ENCODE data around the gene PHTF2. TPM values are rescaled to one million over a fixed set of nuclear protein-coding genes. Genes with fewer than 3 reads are reported as not detected.

PHTF2 gene
- total and polyA plus RNA-seq, 2 of the 4 experiments (the other 2 are of a cell fraction) = 28.3 to 69.9 TPM

GRCh38 chr7:77923419-77923818, 124.8 kb downstream of the PHTF2 start (continued):
- no peak for TF ChIP-seq NFE2L2 (IDR thresholded peaks at IDR 0.05; ENCODE audit: low read depth, low read length)
- TF ChIP-seq CEBPB (IDR thresholded peaks at IDR 0.05; ENCODE audit: low read depth, low read length) = no peak
- no peak for TF ChIP-seq RFX5 (IDR thresholded peaks at IDR 0.05; ENCODE audit: low read depth, low read length)
- TF ChIP-seq, protein P1, sequence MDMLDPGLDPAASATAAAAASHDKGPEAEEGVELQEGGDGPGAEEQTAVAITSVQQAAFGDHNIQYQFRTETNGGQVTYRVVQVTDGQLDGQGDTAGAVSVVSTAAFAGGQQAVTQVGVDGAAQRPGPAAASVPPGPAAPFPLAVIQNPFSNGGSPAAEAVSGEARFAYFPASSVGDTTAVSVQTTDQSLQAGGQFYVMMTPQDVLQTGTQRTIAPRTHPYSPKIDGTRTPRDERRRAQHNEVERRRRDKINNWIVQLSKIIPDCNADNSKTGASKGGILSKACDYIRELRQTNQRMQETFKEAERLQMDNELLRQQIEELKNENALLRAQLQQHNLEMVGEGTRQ (IDR thresholded peaks at IDR 0.05; ENCODE audit: low read depth, low read length) = no peak

DNA sequence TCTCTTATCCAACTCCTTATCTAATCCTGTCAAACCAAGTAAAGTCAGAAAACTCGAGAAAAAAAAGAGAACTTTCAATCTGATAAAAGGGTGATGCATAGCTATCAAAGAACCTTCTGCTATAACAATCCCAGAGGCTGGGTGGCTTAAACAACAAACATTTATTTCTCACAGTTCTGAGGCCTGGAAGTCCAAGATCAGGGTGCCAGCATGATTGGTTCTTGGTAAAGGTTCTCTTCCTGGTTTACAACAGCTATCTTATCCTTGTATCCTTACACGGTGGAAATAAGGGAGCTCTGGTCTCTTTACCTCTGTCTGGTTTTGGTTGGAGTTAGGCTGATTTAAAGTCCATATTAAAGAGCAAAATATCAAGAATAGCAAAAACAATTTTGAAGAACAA, 131.9 kb downstream of the PHTF2 start:
- Histone ChIP-seq H4K5ac (ENCODE audit: low read depth, low read length) (no peak overlapping the region), H3K18ac (ENCODE audit: low read depth, low read length) (no peak overlapping the region), H3K79me1 (ENCODE audit: low read depth in 1 of 2, low read length in 2 of 2) (peaks cover 3% of the 10 kb centered on the region in 2 experiments; a peak in 1 of 4 replicates), H2BK5ac (ENCODE audit: low read depth, low read length, poor library complexity, severe bottlenecking) (no peak overlapping the region), H3K4me3 (ENCODE audit: insufficient read depth, low read depth, low read length) (no peak overlapping the region), H3K9me1 (ENCODE audit: insufficient read depth, low read length) (0 out of 2 replicates have a peak, but pooled peaks cover 4% of the 10 kb centered on the region), H3K27me3 (ENCODE audit: control insufficient read depth, insufficient read depth, low read length) (no peaks in the 10 kb centered on the region), H2BK20ac (ENCODE audit: low read depth, low read length) (no peak overlapping the region), H3K9me3 (ENCODE audit: control insufficient read depth, insufficient read depth, low read length) (no peaks in the 10 kb centered on the region), H3K23ac (ENCODE audit: low read depth, low read length) (no peak overlapping the region), H3K9ac (ENCODE audit: low read depth, low read length) (no peak overlapping the region), H3K14ac (replicated peaks; ENCODE audit: low read depth, low read length) (no peak overlapping the region), H2BK120ac (ENCODE audit: low read depth, low read length) (no peak overlapping the region), H2BK15ac (ENCODE audit: low read depth, low read length) (no peak overlapping the region), H2AFZ (replicated peaks; ENCODE audit: low read length, poor library complexity) (no peak overlapping the region), H3K4ac (ENCODE audit: low read depth, low read length) (no peak overlapping the region), H4K91ac (ENCODE audit: insufficient read depth, low read depth, low read length) (no peak overlapping the region), H3K36me3 (ENCODE audit: control insufficient read depth, insufficient read depth, low read length) (peaks cover 7% of the 10 kb centered on the region; the same call in 1 of the 2 replicates), H3K4me2 (ENCODE audit: low read depth, low read length) (no peak overlapping the region), H3K27ac (ENCODE audit: insufficient read depth, low read length) (no peak overlapping the region), H2AK5ac (ENCODE audit: low read depth, low read length) (no peak overlapping the region), H3K56ac (ENCODE audit: extremely low read depth, insufficient read depth, low read length) (no peak overlapping the region), H3K4me1 (ENCODE audit: control insufficient read depth, insufficient read depth, low read length) (no peaks in the 10 kb centered on the region), H2AK9ac (replicated peaks; ENCODE audit: low read depth, low read length, poor library complexity) (no peak overlapping the region), H4K8ac (ENCODE audit: low read depth in 2 of 2, low read length in 2 of 2) (no peak overlapping the region), H4K20me1 (ENCODE audit: insufficient read depth, low read length) (no peaks in the 10 kb centered on the region)
- DNase-seq (no peak), ATAC-seq (ENCODE audit: low read depth) (no peak)
- in situ Hi-C loops (cut with MboI; ENCODE audit: low sequenced_read_pairs) (loop anchor here (25.0 kb wide), 1 partner anchor 268 kb away; no protein-coding TSS in a partner anchor), dilution Hi-C loops (cut with HindIII; ENCODE audit: low sequenced_read_pairs, unreplicated experiment) (no loop called here), intact Hi-C loops (cut with micrococcal nuclease) (no loop called here)
- WGBS, 2 experiments (ENCODE audit: extremely low coverage in 2 of 2, insufficient read length in 1 of 2) = no CpG with 5 or more reads among the region's 2 CpGs
- POLR2A ChIA-PET (ENCODE audit: unreplicated experiment) = no interaction called here
- no TSS peak for BruUV-seq (replicated peaks)
- CTCF ChIA-PET = no interaction called here
- no peak for TF ChIP-seq RAD21 (IDR thresholded peaks at IDR 0.05; ENCODE audit: low read length)
- TF ChIP-seq, protein P2, sequence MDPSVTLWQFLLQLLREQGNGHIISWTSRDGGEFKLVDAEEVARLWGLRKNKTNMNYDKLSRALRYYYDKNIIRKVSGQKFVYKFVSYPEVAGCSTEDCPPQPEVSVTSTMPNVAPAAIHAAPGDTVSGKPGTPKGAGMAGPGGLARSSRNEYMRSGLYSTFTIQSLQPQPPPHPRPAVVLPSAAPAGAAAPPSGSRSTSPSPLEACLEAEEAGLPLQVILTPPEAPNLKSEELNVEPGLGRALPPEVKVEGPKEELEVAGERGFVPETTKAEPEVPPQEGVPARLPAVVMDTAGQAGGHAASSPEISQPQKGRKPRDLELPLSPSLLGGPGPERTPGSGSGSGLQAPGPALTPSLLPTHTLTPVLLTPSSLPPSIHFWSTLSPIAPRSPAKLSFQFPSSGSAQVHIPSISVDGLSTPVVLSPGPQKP (IDR thresholded peaks at IDR 0.05; ENCODE audit: borderline replicate concordance, low read depth, low read length) = no peak
- no peak for TF ChIP-seq BHLHE40 (IDR thresholded peaks at IDR 0.05; ENCODE audit: low read depth, low read length)
- no peak for TF ChIP-seq CEBPB (IDR thresholded peaks at IDR 0.05; ENCODE audit: low read depth, low read length)
- TF ChIP-seq POLR2A (IDR thresholded peaks at IDR 0.05; ENCODE audit: low read depth, low read length) = no peak
- no peak for TF ChIP-seq SMC3 (IDR thresholded peaks at IDR 0.05; ENCODE audit: low read depth, low read length)
- TF ChIP-seq, protein P3, sequence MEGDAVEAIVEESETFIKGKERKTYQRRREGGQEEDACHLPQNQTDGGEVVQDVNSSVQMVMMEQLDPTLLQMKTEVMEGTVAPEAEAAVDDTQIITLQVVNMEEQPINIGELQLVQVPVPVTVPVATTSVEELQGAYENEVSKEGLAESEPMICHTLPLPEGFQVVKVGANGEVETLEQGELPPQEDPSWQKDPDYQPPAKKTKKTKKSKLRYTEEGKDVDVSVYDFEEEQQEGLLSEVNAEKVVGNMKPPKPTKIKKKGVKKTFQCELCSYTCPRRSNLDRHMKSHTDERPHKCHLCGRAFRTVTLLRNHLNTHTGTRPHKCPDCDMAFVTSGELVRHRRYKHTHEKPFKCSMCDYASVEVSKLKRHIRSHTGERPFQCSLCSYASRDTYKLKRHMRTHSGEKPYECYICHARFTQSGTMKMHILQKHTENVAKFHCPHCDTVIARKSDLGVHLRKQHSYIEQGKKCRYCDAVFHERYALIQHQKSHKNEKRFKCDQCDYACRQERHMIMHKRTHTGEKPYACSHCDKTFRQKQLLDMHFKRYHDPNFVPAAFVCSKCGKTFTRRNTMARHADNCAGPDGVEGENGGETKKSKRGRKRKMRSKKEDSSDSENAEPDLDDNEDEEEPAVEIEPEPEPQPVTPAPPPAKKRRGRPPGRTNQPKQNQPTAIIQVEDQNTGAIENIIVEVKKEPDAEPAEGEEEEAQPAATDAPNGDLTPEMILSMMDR (conservative IDR thresholded peaks at IDR 0.05; ENCODE audit: low read depth, low read length) = no peak
- no peak for TF ChIP-seq FOS (IDR thresholded peaks at IDR 0.05; ENCODE audit: low read depth, low read length)
- no peak for TF ChIP-seq MAFK (IDR thresholded peaks at IDR 0.05; ENCODE audit: low read depth, low read length)
- TF ChIP-seq RCOR1 (IDR thresholded peaks at IDR 0.05; ENCODE audit: insufficient replicate concordance, low read length) = no peak
- no peak for TF ChIP-seq CHD1 (IDR thresholded peaks at IDR 0.05; ENCODE audit: low read depth, low read length)
- no peak for TF ChIP-seq RFX5 (IDR thresholded peaks at IDR 0.05; ENCODE audit: low read depth, low read length)
- TF ChIP-seq NFE2L2 (IDR thresholded peaks at IDR 0.05; ENCODE audit: low read depth, low read length) = no peak

Measured in IMR-90 (cell line).